NCI-H510A (cell line): ENCODE data around the gene ZNF710.
"Not testable (repeated sequence)": the region's sequence is repeated elsewhere in the genome, so short reads cannot be mapped to it uniquely, and the experiment has no call there.

Experiments used
- DNase-seq: peaks from one replicate; lab custom pipeline; 2025; lab: John Stamatoyannopoulos, UW

Gene ZNF710

GRCh38 chr15:90060797-90061196 lies 59.7 kb downstream of the ZNF710 start:
- no peak for DNase-seq

GRCh38 chr15:90062023-90062442 lies 60.9 kb downstream of the ZNF710 start:
- peak; percentile 90 for DNase-seq

DNA sequence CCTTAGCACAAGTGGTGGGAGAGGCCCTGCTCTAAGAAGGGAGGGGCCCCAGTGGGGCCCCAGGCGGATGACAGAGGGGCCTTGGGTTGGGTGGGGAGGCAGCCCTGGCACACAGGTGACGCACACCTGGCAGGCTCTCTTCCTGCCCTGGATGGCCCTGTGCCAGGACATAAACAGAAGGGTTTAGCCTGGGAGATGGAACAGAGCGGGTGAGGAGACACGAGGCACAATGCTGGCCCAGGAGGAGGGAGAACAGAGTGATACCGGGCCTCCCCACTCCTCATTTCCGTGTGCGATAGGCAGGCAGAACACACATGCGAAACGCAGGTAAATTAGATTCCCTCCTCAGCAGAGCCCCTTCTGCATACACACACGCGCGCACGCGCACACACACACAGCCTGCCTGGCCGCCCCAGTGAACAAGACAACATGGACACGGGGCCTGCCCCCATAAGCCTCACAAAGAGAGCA lies 61.4 kb downstream of the ZNF710 start:
- peak; percentile 93 for DNase-seq

GRCh38 chr15:90062973-90063769 lies 62.0 kb downstream of the ZNF710 start:
- no peak for DNase-seq

GRCh38 chr15:90063770-90064247 lies 62.7 kb downstream of the ZNF710 start:
- no peak for DNase-seq

DNA sequence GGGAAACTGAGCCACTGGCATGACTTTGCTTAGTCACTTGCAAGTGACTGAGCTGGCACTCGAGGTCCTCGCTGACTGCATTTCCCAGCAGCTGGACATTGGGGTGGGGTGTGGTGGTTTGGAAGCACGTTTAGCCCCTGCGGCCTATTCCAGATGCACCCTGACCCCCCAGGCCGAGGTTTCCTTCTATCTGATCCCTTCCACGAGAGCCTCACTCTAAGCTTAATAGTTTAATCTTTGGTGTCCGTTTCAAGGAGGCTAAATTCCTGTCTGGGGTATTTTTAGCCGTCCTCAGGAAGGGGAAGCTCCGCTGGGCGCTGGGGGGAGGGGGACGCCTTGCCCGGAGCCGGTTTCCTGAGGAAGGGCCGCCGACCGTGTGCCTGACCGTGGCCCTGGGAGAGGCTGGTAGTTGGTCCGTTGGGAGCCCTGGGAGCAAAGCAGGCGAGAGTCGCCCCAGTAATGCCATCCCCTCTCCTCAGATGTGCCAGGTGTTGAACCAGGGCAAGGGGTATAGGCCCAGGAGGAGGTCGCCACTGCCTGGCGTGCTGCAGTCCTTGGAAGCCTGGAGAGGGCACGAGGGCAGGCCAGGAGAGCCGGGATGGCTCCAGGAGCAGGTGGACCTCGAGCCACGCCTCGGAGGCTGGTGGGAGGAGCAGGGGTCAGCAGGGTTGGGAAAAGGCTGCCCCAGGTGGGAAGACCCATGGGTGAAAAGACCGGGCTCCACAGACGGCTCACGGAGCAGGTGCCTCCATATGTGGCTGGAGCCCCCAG lies 64.0 kb downstream of the ZNF710 start:
- no peak for DNase-seq

DNA sequence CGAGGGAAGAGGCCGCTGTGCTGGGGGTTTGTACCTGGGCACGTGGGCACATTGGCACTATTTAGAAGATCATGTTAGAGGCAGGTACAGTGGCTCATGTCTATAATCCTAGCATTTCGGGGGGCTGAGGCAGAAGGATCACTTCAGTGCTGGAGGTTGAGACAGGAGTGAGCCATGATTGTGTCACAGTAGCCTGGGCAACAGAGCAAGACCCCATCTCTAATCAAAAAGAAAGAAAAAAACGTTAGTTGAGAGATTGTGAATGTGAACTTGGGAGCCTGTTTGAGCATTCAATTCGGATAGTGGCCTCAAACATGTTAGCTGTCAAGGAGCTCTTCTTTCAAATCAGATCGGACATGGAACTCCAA lies 64.5 kb downstream of the ZNF710 start:
- DNase-seq: no peak

DNA sequence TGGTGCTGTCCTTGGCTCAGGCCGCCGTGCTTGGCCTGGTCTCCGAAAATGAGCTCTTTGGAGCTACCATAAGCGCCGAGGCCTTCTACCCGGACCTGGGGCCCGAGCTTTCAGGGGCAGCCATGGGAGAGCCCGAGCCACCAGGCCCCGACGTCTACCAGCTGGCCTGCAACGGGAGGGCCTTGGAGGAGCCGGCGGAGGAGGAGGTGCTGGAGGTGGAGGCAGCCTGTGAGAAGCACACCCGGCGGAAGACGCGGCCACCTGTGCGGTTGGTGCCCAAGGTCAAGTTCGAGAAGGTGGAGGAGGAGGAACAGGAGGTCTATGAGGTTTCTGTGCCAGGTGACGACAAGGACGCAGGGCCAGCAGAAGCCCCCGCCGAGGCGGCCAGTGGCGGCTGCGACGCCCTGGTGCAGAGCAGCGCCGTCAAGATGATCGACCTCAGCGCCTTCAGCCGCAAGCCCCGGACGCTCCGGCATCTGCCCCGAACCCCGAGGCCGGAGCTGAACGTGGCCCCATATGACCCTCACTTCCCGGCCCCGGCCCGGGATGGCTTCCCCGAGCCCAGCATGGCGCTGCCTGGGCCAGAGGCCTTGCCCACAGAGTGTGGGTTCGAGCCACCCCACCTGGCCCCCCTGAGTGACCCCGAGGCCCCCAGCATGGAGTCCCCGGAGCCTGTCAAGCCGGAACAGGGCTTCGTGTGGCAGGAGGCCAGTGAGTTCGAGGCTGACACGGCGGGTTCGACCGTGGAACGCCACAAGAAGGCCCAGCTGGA lies 66.2 kb downstream of the ZNF710 start:
- DNase-seq: no peak

DNA sequence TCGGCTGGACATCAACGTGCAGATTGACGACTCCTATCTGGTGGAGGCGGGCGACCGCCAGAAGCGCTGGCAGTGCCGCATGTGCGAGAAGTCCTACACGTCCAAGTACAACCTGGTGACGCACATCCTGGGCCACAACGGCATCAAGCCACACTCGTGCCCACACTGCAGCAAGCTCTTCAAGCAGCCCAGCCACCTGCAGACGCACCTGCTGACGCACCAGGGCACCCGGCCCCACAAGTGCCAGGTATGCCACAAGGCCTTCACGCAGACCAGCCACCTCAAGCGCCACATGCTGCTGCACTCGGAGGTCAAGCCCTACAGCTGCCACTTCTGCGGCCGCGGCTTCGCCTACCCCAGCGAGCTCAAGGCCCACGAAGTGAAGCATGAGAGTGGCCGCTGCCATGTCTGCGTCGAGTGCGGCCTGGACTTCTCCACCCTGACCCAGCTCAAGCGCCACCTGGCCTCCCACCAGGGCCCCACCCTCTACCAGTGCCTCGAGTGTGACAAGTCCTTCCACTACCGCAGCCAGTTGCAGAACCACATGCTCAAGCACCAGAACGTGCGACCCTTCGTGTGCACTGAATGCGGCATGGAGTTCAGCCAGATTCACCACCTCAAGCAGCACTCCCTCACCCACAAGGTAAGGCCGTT lies 67.0 kb downstream of the ZNF710 start:
- DNase-seq: no peak

GRCh38 chr15:90070623-90071022 lies 69.5 kb downstream of the ZNF710 start:
- DNase-seq: not testable (repeated sequence)

GRCh38 chr15:90071220-90071807 lies 70.2 kb downstream of the ZNF710 start:
- peak; percentile 44 for DNase-seq

GRCh38 chr15:90072978-90073640 lies 72.0 kb downstream of the ZNF710 start:
- no peak for DNase-seq

GRCh38 chr15:90074023-90074422 lies 72.9 kb downstream of the ZNF710 start:
- DNase-seq: no peak

DNA sequence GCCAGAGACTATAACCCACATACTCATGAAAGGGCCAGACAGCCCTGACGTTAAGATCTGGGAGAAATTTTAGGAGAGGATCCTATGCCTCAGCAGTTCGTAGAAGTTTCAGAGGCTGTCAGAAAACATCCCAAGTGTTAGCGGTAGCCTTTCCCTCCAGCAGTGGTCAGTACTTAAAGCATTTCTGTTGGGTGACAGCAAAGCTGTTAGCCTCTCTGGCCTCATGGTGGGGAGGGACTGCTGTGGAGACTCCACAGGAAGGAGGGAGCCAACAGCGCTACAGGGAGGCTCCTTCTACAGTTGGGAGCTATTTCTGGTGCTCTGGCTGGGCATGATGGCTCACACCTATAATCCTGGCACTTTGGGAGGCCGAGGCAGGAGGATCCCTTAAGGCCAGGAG lies 73.8 kb downstream of the ZNF710 start:
- DNase-seq: no peak

- no peak for DNase-seq
Observed at GRCh38 chr15:90075420-90076289, 74.5 kb downstream of the ZNF710 start.

GRCh38 chr15:90076716-90077115 lies 75.6 kb downstream of the ZNF710 start:
- no peak for DNase-seq

DNA sequence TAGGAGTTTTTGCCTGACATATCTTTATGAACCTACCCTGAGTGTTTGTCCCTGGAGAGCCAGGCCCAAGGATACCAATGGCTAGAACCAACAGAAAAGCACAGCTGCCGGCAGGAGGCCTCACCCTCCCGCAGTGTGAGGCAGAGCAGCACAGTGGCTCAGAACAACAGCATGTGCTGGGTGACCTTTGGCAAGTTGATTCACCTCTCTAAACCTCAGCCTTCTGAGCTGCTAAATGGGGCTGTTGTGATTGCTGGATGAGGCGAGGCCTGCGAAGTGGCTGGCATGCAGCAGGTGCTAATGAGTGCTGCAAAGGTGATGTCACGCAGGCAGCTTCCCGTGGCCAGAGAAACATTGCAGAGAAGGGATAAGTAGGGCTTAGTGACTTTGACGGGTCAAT lies 77.8 kb downstream of the ZNF710 start:
- DNase-seq: no peak

- DNase-seq: no peak
Observed at GRCh38 chr15:90079619-90080457, 78.7 kb downstream of the ZNF710 start.

DNA sequence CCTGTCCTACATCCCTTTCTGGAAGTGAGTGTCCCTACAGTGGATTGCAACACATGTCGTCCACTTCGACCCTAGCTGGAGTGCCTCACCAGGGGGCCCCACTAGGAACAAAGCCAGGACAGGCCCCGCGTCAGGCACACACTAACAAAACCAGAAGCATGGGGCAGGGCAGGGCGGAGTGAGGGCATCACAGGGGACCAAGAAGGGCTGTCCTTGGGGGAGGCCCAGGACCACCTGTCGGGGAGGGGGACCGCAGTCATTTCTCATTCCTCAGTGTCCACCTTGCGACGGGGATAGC lies 79.3 kb downstream of the ZNF710 start:
- no peak for DNase-seq
